ENCODE data around the gene CDH13.

CDH13 gene

GRCh38 chr16:82993926-82994325 is 367.2 kb downstream of the CDH13 start:
- no peak for TF ChIP-seq CTCF (IDR thresholded peaks at IDR 0.05; ENCODE audit: low read depth, low read length, missing control alignments)
- H3K4me3 ChIP-seq (ENCODE audit: low read depth, low read length), result no peak overlapping the region
- in situ Hi-C loops (cut with HindIII; ENCODE audit: low sequenced_read_pairs), result no loop called here
- DNase-seq (ENCODE audit: low read depth), result no peak

- no peak for DNase-seq (ENCODE audit: low read depth)
- no peak overlapping the region for H3K4me3 ChIP-seq (ENCODE audit: low read depth, low read length)
- in situ Hi-C loops (cut with HindIII; ENCODE audit: low sequenced_read_pairs), result no loop called here
- TF ChIP-seq CTCF (IDR thresholded peaks at IDR 0.05; ENCODE audit: low read depth, low read length, missing control alignments), result no peak
Measured at GRCh38 chr16:82995286-82995923, 368.6 kb downstream of the CDH13 start.

- peak; percentile 41 for DNase-seq (ENCODE audit: low read depth)
- in situ Hi-C loops (cut with HindIII; ENCODE audit: low sequenced_read_pairs), result no loop called here
- TF ChIP-seq CTCF (IDR thresholded peaks at IDR 0.05; ENCODE audit: low read depth, low read length, missing control alignments), result no peak
- H3K4me3 ChIP-seq (ENCODE audit: low read depth, low read length), result no peak overlapping the region
Measured at GRCh38 chr16:82995924-82996441, 369.2 kb downstream of the CDH13 start.

- in situ Hi-C loops (cut with HindIII; ENCODE audit: low sequenced_read_pairs), result no loop called here
- DNase-seq (ENCODE audit: low read depth), result no peak
- H3K4me3 ChIP-seq (ENCODE audit: low read depth, low read length), result no peak overlapping the region
- TF ChIP-seq CTCF (IDR thresholded peaks at IDR 0.05; ENCODE audit: low read depth, low read length, missing control alignments), result no peak
Measured at GRCh38 chr16:82996814-82997213, 370.0 kb downstream of the CDH13 start.

- in situ Hi-C loops (cut with HindIII; ENCODE audit: low sequenced_read_pairs), result no loop called here
- no peak for TF ChIP-seq CTCF (IDR thresholded peaks at IDR 0.05; ENCODE audit: low read depth, low read length, missing control alignments)
- DNase-seq (ENCODE audit: low read depth), result no peak
- no peak overlapping the region for H3K4me3 ChIP-seq (ENCODE audit: low read depth, low read length)
Measured at GRCh38 chr16:82999711-83000110, 372.9 kb downstream of the CDH13 start.

- H3K4me3 ChIP-seq (ENCODE audit: low read depth, low read length), result no peak overlapping the region
- in situ Hi-C loops (cut with HindIII; ENCODE audit: low sequenced_read_pairs), result no loop called here
- no peak for DNase-seq (ENCODE audit: low read depth)
- TF ChIP-seq CTCF (IDR thresholded peaks at IDR 0.05; ENCODE audit: low read depth, low read length, missing control alignments), result no peak
Measured at GRCh38 chr16:83002351-83003334, 375.9 kb downstream of the CDH13 start.
